ENCODE data around the gene KCNIP1.

KCNIP1 gene

GRCh38 chr5:170629566-170630175, 125.9 kb downstream of the KCNIP1 start:
- no peak for DNase-seq (ENCODE audit: low read depth)

- DNase-seq (ENCODE audit: low read depth), result no peak
Observed at GRCh38 chr5:170630226-170630625, 126.4 kb downstream of the KCNIP1 start.

GRCh38 chr5:170630711-170631141, 126.9 kb downstream of the KCNIP1 start:
- no peak for DNase-seq (ENCODE audit: low read depth)

GRCh38 chr5:170631466-170632195, 127.8 kb downstream of the KCNIP1 start:
- DNase-seq (ENCODE audit: low read depth), result no peak

GRCh38 chr5:170632266-170632984, 128.6 kb downstream of the KCNIP1 start:
- no peak for DNase-seq (ENCODE audit: low read depth)

- DNase-seq (ENCODE audit: low read depth), result peak; percentile 20
Observed at GRCh38 chr5:170632985-170633234, 129.1 kb downstream of the KCNIP1 start.

- no peak for DNase-seq (ENCODE audit: low read depth)
Observed at GRCh38 chr5:170633235-170634081, 129.6 kb downstream of the KCNIP1 start.

- DNase-seq (ENCODE audit: low read depth), result no peak
Observed at GRCh38 chr5:170634256-170634990, 130.6 kb downstream of the KCNIP1 start.

GRCh38 chr5:170635706-170636105, 131.9 kb downstream of the KCNIP1 start:
- DNase-seq (ENCODE audit: low read depth), result no peak

GRCh38 chr5:170636206-170636605, 132.4 kb downstream of the KCNIP1 start:
- DNase-seq (ENCODE audit: low read depth), result no peak

GRCh38 chr5:170636801-170637477, 133.1 kb downstream of the KCNIP1 start:
- no peak for DNase-seq (ENCODE audit: low read depth)

- DNase-seq (ENCODE audit: low read depth), result no peak
Observed at GRCh38 chr5:170638051-170638450, 134.2 kb downstream of the KCNIP1 start.

GRCh38 chr5:170638454-170639220, 134.8 kb downstream of the KCNIP1 start:
- DNase-seq (ENCODE audit: low read depth), result peak; percentile 51

- no peak for DNase-seq (ENCODE audit: low read depth)
Observed at GRCh38 chr5:170639221-170639925, 135.6 kb downstream of the KCNIP1 start.

- no peak for DNase-seq (ENCODE audit: low read depth)
Observed at GRCh38 chr5:170640731-170641588, 137.1 kb downstream of the KCNIP1 start.

- no peak for DNase-seq (ENCODE audit: low read depth)
Observed at GRCh38 chr5:170641589-170642031, 137.8 kb downstream of the KCNIP1 start.

- no peak for DNase-seq (ENCODE audit: low read depth)
Observed at GRCh38 chr5:170642066-170642735, 138.4 kb downstream of the KCNIP1 start.
